ENCODE data around the gene KHK.
"Not testable (repeated sequence)": the region's sequence is repeated elsewhere in the genome, so short reads cannot be mapped to it uniquely, and the experiment has no call there.

The KHK gene

DNA sequence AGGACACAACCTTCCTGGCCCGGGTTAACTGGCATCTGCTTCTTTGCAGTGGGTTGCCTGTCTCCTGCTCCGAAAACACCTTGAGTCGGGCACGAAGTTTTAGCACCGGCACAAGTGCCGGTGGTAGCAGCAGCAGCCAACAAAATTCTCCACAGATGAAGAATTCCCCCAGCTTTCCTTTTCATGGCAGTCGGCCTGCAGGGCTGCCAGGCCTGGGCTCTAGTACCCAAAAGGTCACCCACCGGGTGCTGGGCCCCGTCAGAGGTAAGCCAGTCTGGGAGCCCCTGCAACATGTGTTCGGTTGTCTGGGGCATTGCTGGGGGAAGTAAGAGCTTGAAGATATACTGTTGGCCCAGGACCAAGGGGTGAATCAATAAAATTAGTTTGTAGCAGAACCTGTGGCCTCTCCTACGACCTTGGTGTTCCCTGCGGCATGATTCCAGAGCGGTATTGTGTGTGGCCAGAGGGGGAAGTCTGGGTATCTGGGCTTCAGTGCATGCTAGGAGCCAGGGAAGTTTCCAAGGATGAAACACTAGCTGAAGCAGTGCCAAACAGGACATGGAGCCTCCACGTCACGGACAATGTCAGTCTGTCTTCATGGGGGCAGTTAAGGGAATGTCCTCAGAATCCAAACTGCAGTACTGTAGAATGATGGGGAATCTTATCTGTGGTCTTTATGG is 27.3 kb upstream of the KHK start:
- DNase-seq (ENCODE audit: low read depth), result no peak

DNA sequence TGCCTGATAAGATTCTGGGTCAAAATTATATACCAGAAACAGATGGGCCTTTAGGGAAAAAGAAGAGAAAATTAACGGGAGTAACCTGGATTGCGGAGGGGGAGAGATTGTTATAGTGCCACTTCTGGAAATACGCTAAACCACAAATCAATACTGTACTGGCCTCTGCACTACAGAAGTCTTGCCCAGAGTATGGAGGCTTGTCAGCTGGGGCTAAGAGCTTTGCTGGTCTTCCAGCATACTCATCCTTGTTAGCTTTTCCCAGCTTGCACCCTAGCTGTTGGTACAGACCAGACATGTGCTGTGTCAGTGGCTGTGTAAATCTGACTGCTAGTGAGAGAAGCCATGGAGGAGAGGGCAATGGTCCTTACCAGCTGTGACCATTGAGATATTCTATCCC is 26.2 kb upstream of the KHK start:
- no peak for DNase-seq (ENCODE audit: low read depth)

DNA sequence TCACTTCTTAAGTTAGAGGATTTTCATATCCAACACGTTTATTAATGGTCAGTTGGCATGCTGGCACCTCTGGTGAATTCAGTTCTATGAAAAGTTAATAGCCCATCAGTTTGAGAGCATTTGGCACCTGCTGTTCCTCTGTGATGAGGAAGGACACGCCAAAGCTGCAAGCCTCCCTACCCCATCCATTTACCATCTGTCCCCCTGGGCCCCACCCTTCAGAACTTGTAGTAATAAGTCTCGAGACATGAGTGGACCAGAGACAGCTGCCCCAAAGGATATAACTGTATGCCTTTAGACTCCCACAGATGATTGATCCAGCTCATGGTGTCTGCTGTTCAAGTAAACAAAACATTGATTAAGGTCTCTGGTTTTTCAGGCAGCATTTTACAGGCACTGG is 21.4 kb upstream of the KHK start:
- no peak for DNase-seq (ENCODE audit: low read depth)

DNA sequence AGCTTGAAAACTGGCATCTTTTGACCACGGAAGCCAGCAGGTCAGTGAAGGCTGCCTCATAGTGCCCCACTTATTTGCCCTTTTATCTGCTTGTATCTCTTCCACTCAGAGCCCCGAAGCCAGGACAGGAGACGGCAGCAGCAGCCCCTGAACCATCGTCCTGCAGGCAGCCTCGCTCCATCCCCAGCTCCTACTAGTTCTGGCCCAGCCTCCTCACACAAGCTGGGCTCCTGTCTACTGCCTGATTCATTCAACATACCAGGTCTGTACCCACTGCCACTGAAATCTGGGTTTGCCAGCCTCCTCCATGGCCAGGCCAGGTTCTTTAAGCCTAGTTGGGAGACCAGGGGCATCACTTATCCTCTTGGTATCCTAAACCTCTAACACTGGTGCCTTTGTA is 19.2 kb upstream of the KHK start:
- no peak for DNase-seq (ENCODE audit: low read depth)

DNA sequence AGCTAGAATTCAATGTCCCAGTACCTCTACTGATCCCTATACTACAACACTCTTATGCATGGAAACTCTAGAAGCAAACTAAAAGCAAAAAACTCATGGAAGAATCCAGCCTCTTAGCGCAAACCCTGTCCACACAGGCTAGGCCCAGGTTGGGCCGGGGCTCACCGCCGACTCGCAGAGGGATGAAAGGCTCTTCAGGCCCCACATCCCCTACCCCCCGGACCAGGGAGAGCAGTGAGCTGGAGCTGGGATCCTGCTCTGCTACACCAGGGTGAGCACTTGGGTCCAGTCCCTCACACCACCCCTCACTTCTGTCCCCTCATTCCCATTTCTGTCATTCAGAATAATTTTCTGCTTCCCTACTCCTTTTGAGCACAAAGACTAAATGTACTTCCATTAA is 17.1 kb upstream of the KHK start:
- no peak for DNase-seq (ENCODE audit: low read depth)

DNA sequence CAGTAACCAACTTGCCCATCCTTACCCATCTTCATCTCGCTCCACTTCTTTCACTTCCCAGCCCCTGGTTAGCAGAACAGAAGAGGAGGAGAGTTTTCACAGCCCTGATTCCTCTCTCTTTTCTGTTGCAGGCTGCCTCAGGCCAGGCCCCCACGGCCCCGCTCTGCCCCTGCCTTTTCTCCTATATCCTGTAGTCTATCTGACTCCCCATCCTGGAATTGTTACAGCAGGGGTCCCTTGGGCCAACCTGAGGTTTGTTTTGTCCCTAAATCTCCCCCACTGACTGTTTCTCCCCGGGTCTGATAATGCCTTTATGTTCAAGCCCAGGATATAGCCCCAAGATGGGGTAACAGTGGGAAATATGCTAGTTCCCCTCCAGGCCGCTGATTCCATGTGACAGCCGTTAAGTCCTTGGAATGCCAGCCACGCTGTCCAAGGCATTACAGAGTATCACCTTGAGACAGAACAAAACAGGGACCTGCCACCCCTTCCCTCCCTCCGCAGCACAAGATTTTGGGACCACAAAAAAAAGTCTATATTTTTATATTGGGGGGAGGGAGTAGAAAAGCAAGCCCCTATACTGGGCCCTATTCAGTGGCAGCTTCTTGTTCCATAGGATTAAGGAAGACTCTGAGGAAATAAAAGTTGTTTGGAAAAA is 16.5 kb upstream of the KHK start:
- no peak for DNase-seq (ENCODE audit: low read depth)

DNA sequence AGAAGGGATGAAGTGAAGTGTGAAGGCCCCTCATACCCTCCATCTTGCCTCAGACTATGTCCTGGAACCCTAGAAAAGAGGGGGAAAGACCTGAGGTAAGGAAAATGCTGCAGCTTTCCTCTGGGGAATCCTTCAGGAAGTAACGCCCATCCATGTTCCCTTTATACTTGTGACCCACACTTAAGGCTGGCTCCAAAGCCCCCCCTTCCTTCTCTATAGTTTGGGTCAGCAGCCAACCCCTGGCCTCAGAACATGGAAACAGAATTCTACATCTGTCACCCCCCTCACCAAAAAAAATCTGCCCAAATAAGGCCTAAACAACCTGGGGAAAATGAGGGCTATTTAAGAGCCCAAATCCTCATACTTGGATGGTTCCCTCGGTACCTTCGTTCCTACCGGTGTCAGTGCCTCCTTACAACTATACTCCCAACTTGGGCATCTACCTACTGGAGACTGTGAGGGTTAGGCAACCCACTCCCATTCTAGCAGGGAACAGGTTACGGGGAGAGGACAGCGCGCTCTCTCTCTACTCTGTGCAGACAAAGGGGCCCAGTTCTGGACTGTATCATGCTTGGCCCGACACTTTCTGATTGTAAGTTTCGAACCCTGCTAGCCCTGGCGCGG is 15.8 kb upstream of the KHK start:
- no peak for DNase-seq (ENCODE audit: low read depth)

DNA sequence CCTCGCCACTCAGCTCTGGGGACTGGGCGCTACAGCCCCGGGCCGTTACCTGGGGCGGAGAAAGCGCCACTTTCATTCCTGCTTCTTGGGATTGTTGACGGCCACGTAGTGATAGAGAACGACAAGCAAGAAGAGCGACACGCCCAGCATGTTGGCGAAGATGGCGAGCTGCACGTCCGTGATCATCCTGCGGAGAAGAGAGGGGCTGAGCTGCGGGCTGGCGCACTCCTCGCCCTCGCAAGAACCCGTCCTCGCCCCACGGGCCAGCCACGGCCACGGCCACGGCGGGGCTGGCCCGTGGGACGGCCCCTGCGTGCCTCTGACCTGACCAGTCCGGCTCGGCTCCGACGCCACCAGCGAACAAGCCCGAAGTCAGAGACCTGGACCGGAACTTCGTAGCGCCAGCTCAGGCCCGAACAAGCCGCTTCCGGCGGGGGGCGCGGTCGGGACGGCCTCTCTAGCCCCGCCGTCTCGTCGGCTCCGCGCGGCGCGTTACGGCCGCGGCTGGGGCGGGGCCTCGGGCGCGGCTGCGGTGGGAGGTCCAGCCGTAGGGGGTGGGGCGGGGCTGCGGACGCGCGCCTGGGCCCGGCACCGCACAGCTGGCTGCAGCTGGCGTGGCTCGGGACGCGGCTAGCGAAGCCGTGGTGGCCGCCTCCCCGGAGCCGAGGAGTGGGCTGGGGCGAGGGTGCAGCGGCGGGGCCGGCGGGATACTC is 15.1 kb upstream of the KHK start, which contains the start of gene OST4:
Gene OST4, minus strand, starts transcription at position 378 of the 713 bp plus-strand sequence.
- DNase-seq (ENCODE audit: low read depth), result peak; percentile 53

DNA sequence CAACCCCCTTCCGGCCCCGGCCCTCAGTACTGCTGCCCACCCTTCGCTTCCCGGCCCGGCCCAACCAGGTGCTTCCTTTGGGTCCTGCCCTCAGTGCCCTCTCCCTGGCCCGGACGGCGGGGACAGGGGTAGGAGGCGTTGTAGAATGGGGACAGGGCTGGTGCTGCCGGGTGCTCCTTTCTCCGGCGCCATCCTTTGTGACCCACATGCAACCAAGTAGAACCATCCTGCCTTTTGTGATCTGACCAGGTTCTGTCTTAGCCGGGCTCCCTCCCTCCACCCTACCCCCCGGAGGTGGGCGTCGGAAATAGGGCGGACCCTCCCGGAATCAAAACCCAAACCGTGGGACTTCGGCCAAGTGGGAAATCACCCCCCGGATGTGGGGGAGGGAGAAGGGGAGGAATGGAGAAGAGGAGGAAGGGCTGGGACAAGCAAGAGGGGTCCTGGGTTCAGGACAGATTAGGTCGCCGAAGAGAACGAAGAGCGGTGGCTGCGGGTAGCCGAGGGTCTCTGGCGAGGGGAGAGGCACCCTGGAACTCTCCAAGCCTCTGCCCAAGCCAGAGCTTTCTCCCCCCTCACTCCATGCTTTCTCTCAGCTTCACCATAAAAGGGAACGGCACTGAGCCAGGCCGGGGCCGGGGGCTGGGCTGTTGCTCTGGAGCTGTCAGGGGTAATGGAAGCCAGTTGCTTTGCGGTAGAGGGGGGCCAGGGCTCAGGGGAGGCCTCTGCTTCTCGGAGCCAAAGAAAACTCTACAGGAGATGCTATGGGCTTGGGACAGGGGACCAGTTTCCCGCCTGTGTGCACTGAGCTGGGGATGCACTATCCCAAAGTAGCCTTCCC is 14.4 kb upstream of the KHK start:
- no peak for DNase-seq (ENCODE audit: low read depth)

DNA sequence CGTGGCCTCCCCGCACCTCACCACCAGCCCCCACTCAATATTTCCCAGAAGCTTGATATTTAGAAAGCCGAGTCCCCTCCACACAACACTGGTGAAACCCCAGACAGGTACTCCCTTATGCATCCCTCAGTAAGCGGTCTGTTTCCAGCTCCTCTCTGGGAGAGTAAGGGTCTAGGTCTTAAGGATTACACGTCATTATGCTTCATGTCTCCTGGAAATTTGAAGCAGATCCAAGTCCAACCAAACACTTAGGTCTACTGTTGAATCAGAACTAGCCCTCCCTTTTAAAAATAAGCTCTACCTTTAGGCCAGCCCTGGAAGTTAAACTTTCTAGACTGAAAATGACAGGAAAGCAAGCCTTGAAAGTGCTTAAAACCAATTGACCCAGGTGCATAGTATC is 13.7 kb upstream of the KHK start:
- no peak for DNase-seq (ENCODE audit: low read depth)

DNA sequence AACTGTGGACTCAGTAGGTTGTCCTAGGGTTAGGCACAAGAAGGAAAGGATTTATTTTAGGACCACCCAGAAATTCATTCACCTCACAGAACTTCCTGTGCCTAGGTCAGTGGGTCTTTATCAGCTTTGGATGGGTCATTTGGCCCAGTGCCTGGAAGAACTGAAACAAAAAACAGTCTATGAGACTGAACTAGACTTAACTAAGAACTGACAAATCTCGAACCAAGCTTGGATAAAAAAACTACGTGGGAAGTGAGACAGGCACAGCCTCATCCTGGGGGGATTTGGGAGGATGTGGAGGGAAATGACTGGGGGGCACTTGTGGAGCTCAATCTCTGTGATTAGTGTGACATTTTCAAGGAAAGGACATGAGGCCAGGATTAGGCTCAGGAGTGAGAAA is 12.8 kb upstream of the KHK start:
- no peak for DNase-seq (ENCODE audit: low read depth)

DNA sequence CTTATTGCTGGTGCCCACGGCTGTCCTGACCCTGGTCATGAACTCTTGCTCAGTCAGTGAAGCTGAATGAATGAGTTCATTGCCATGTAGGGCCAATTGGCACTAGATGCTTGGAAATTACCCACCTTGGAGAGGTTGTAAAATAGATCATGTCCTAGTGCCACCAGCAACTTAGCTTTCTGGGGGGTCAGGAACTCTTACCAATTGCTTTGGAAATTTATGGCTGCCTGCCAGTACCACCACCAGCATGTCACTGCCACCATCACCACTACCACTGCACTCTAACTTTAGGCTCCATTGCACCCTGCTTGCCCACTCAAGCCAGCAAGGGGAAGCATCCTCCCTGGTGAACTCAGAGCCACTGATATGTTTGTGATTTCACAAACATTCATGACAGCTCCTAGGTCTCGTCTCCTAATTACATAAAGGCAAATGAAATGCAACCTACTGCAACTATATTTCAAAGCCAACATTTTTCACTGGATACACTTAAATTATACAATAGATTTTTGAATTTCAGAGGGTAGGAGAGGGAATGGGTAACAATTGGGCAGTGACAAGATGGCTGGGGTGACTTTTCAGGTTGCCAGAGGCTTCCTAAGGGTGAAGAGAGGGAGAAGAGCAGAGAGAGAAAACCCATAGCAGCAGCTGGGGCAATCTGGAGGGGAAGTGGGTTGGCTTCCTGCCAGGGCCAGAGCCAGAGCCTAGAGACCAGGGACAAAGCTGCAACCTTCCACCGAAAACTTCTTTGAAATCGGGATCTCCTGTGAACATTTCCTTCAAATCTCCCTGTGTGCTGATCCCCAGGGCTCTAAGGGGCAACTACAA is 11.6 kb upstream of the KHK start:
- DNase-seq (ENCODE audit: low read depth), result no peak

DNA sequence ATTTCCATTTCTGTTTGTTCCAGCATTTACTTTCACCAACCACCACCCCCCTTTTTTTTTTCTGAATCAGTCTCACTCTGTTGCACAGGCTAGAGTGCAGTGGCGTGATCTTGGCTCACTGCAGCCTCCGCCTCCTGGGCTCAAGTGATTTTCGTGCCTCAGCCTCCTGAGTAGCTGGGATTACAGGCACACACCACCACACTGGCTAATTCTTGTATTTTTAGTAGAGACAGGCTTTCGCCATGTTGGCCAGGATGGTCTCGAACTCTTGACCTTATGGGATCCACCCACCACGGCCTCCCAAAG is 11.1 kb upstream of the KHK start:
- not testable (repeated sequence) for DNase-seq (ENCODE audit: low read depth)

DNA sequence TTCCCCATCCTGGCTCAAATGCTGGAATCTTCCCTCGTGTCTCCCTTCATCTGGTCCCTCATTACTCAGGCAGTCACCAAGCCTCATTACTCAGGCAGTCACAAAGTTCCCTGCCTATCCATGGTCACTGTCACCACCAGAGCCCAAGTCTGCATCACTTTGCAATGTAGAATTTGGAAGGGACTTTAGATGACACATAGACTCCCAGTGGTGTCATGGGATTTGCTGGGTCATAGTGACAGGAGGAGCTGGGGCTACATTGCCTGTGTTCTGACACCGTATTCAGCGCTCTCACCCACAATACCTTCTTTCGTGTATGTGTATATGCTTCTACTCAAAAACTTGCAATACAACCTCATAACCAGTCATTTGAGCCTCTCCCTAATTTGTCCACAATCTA is 10.2 kb upstream of the KHK start:
- no peak for DNase-seq (ENCODE audit: low read depth)

DNA sequence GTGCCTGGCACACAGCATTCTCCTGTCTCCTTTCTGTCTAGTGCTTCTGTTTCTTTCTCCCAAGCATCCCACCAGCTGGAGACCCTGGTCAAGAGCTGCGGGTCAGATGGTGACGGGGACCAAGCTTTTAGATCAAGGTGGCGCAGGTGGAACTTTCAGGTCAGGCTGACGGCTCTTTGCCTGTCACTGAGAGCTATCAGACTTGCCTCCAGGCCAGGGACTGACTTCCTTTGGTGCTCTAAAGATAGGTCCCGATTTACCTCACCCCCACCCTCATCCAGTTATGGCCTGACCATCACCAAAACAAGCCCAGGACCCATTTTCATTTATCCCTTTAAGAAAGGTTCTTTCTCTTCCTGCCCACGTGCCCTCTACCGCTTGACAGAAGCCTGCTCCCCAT is 9.3 kb upstream of the KHK start:
- DNase-seq (ENCODE audit: low read depth), result no peak

DNA sequence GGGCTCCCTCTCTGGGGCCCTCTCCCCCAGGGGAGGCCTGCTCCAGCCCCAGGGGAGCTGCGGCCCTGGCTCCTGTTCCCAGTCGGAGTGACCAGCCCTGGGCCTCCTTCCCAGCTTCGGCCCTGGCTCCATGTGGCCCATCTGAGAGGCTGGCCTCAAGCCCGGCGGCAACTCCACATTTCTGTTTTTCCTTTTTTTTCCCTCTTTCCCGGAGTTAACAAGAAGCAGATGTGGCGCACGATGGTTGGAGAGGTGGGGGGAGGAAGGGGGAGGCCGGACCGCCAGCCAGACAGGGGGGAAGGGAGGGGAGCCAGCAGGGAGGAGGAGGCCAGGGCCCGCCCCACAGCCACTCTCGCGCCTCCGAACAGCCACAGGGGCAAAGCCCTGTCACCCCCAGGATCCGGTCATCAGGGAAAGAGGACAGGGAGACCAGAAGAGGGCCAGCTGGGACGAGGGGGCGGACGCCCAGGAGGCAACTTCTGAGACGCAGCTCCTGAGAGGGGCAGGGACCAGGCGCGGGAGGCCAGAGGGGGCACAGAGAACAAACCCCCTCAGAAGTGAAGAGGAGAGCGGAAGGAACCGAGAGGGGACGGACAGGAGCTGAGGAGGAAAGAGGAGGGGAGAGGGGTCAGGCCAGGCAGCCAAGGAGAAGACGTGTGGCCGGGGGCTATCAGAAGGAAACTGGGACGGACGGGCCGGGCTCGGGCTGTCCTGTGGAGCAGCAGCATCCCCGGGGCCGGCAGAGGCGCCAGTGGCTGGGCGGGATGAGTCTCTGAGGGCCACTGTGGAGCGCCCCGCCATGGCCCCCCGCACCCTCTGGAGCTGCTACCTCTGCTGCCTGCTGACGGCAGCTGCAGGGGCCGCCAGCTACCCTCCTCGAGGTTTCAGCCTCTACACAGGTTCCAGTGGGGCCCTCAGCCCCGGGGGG is 8.0 kb upstream of the KHK start, which contains the start of gene EMILIN1:
Gene EMILIN1, plus strand, starts transcription at position 349 of the 928 bp plus-strand sequence. Its CDS starts 451 bp downstream, at position 800.
- DNase-seq (ENCODE audit: low read depth), result peak; percentile 76

DNA sequence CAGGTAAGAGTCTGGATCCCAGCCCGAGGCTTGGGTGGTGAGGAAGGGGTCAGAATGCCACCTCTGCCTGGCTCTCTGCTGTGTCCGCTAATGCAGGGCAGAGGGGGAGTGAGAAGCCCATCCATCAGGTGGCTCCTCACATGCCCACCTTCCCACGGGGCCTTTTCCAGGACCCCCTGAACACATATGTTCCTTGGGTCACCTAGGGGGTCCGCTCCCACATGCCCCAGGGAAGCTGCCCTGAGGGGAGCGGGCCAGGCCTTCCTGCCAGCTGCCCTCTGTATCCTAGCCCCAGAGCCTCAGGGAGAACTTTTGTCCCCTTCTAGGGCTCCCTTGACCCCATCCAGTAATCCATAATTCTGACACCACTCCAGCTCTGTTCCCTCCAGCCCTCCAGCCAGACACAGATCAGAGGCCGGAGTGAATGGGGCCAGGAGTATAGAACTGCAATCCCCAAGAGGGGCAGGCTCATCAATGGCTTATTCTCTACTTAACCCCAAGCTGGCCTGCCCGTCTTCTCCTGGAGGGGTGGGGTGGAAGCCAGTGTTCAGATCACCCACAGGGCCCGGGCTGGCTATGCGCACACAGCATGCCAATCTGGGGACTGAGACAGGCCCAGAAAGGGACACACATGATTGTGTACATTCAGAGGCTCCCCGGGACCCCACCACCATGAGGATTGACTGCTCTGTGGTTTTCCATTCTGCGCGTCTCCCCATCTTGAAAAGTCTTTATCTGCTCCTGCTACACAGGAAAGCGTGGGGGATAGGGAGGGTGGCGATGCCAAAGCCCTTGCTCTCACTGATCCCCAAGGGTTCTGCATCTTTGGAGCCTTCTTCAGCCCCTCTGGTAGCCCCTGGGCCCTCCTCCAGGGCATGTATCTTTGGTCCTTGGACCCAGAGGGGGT is 7.1 kb upstream of the KHK start:
- DNase-seq (ENCODE audit: low read depth), result no peak

DNA sequence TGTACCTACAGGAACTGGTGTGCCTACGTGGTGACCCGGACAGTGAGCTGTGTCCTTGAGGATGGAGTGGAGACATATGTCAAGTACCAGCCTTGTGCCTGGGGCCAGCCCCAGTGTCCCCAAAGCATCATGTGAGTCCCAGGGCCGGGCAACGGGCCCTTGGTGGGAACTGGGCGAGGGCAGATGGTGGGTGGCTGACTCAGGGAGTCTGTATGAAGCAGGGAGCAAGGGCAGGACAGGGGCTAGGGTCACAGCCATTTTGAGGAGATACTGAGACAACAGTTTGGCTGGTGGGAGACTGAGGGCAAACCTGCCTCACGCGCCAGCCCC is 6.5 kb upstream of the KHK start:
- DNase-seq (ENCODE audit: low read depth), result no peak

DNA sequence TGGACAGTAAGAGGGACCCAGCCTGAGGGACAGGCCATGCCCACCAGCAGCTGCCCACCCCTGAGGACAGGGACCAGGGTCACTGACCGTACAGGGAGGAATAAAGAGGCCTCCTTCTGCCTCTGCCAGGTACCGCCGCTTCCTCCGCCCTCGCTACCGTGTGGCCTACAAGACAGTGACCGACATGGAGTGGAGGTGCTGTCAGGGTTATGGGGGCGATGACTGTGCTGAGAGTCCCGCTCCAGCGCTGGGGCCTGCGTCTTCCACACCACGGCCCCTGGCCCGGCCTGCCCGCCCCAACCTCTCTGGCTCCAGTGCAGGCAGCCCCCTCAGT is 6.0 kb upstream of the KHK start:
- DNase-seq (ENCODE audit: low read depth), result no peak

Measured in HS-5 (cell line).